HG03558 (cell line): Measurements from ENCODE around the gene CNDP2.
"Not testable (repeated sequence)": the region's sequence is repeated elsewhere in the genome, so short reads cannot be mapped to it uniquely, and the experiment has no call there.

Source experiments
- ATAC-seq: cut with Tn5 transposase; IDR thresholded peaks from one replicate; pipeline ENCODE4 v1.9.1; 2021; ENCODE audit warnings: moderate number of reproducible peaks; ENCODE audit not compliant: unreplicated experiment; ENCODE audit errors: extremely low read depth

CNDP2 gene

GRCh38 chr18:74562775-74563174, 66.6 kb downstream of the CNDP2 start:
- no peak for ATAC-seq

- ATAC-seq = no peak
Measured at GRCh38 chr18:74563999-74564398, 67.8 kb downstream of the CNDP2 start.

GRCh38 chr18:74565164-74565563, 69.0 kb downstream of the CNDP2 start:
- ATAC-seq = not testable (repeated sequence)

- not testable (repeated sequence) for ATAC-seq
Measured at GRCh38 chr18:74565993-74566392, 69.8 kb downstream of the CNDP2 start.

- no peak for ATAC-seq
Measured at GRCh38 chr18:74567822-74568221, 71.7 kb downstream of the CNDP2 start.

GRCh38 chr18:74569401-74569800, 73.2 kb downstream of the CNDP2 start:
- ATAC-seq = no peak

- ATAC-seq = no peak
Measured at GRCh38 chr18:74570266-74570665, 74.1 kb downstream of the CNDP2 start.

- ATAC-seq = no peak
Measured at GRCh38 chr18:74571895-74572680, 75.9 kb downstream of the CNDP2 start.

GRCh38 chr18:74573053-74573452, 76.9 kb downstream of the CNDP2 start:
- ATAC-seq = no peak
